ENCODE results near the gene CELF6. TPM values are rescaled to one million over a fixed set of nuclear protein-coding genes. Genes with fewer than 3 reads are reported as not detected.

CELF6 gene
- total RNA-seq, 1 experiment from 2014 or later = 0.52 TPM

GRCh38 chr15:72272997-72273352, 47.0 kb downstream of the CELF6 start:
- Histone ChIP-seq H3K27me3 (ENCODE audit: insufficient read depth, low read length) (no peaks in the 10 kb centered on the region), H3K79me2 (ENCODE audit: insufficient read depth, low read length) (peaks cover 27% of the 10 kb centered on the region), H3K9me3 (ENCODE audit: control insufficient read depth in 1 of 2, insufficient read depth in 1 of 2, low read depth in 1 of 2, low read length in 2 of 2) (no peaks in the 10 kb centered on the region), H3K4me2 (ENCODE audit: low read length) (peak overlapping the region; percentile 82), H3K9ac (ENCODE audit: low read length) (peak overlapping the region; percentile 67), H3K4me3 (replicated peaks in 1 of 2; ENCODE audit: low read depth in 1 of 2, low read length in 2 of 2) (peak overlapping the region; percentile 42 to 79), H3K9me2 (ENCODE audit: insufficient read depth) (no peaks in the 10 kb centered on the region), H3K27ac (ENCODE audit: low read depth, low read length) (peak overlapping the region; percentile 41), H3K4me1 (ENCODE audit: control insufficient read depth in 1 of 2, insufficient read depth in 2 of 2, low read length in 2 of 2) (peaks cover 9 to 17% of the 10 kb centered on the region in 2 experiments; a peak in 2 of 4 replicates), H3K36me3 (ENCODE audit: control insufficient read depth in 1 of 2, insufficient read depth in 2 of 2, low read length in 2 of 2) (peaks cover 3 to 7% of the 10 kb centered on the region in 2 experiments; a peak in 1 of 4 replicates), H4K20me1 (ENCODE audit: insufficient read depth) (no peaks in the 10 kb centered on the region), H2AFZ (ENCODE audit: low read depth, low read length, poor library complexity, severe bottlenecking) (no peak overlapping the region)
- DNase-seq (ENCODE audit: low read depth, low spot score) (no peak), ATAC-seq (no peak)
- ChIA-PET RAD21 (ENCODE audit: low non-redundant PET in 1 of 2, low total read pairs in 2 of 2, uncharacterized antibody in 2 of 2, unreplicated experiment in 2 of 2) (no interaction called here), CTCF (interaction anchor here (1.5 kb wide), 1 partner anchor 12 kb away, joined by 4 read pairs; no protein-coding TSS in a partner anchor), POLR2A (no interaction called here)
- TF ChIP-seq MAX (IDR thresholded peaks at IDR 0.05) (no peak), EGR1 (IDR thresholded peaks at IDR 0.05; ENCODE audit: low read depth) (no peak), REST (IDR thresholded peaks at IDR 0.05; ENCODE audit: low read depth) (no peak), EZH2 (IDR thresholded peaks at IDR 0.05) (no peak), JUND (IDR thresholded peaks at IDR 0.05) (no peak), EZH2phosphoT487 (IDR thresholded peaks at IDR 0.05; ENCODE audit: borderline replicate concordance) (no peak), SP1 (IDR thresholded peaks at IDR 0.05; ENCODE audit: low read depth) (no peak), ELF1 (IDR thresholded peaks at IDR 0.05; ENCODE audit: borderline replicate concordance, low read depth) (no peak), ZFX (IDR thresholded peaks at IDR 0.05) (no peak), POLR2A (IDR thresholded peaks at IDR 0.05; ENCODE audit: borderline replicate concordance, extremely low read depth, insufficient read depth, insufficient read length) (no peak), ZBTB33 (IDR thresholded peaks at IDR 0.05; ENCODE audit: extremely low read depth, insufficient replicate concordance, low read length) (no peak), YY1 (IDR thresholded peaks at IDR 0.05; ENCODE audit: extremely low read depth, insufficient replicate concordance, low read depth, low read length) (no peak), SRF (IDR thresholded peaks at IDR 0.05; ENCODE audit: low read depth) (no peak), RAD21 (IDR thresholded peaks at IDR 0.05; ENCODE audit: low read depth) (no peak), POLR2AphosphoS5 (IDR thresholded peaks at IDR 0.05; ENCODE audit: low read depth, low read length) (no peak; the same call in 1 of the 2 replicates), CTCF (IDR thresholded peaks at IDR 0.05 in 2 of 3, conservative IDR thresholded peaks at IDR 0.05 in 1 of 3; ENCODE audit: borderline replicate concordance in 1 of 3, insufficient read depth in 1 of 3, low read depth in 2 of 3, low read length in 2 of 3) (no peak), SIN3A (IDR thresholded peaks at IDR 0.05; ENCODE audit: low read depth) (no peak), ATF3 (IDR thresholded peaks at IDR 0.05) (no peak)
- TSS peak; percentile 92 for BruUV-seq (replicated peaks)
- intact Hi-C loops (cut with micrococcal nuclease) = loop anchor here (2.0 kb wide), 1 partner anchor 40 kb away; no protein-coding TSS in a partner anchor

Measured in HCT116 (cell line).